ENCODE measurements around the gene KIF21B.
"Not testable (repeated sequence)": the region's sequence is repeated elsewhere in the genome, so short reads cannot be mapped to it uniquely, and the experiment has no call there.

The KIF21B gene

GRCh38 chr1:200971428-200971903 lies 52.0 kb downstream of the KIF21B start:
- DNase-seq (ENCODE audit: low spot score), result no peak

DNA sequence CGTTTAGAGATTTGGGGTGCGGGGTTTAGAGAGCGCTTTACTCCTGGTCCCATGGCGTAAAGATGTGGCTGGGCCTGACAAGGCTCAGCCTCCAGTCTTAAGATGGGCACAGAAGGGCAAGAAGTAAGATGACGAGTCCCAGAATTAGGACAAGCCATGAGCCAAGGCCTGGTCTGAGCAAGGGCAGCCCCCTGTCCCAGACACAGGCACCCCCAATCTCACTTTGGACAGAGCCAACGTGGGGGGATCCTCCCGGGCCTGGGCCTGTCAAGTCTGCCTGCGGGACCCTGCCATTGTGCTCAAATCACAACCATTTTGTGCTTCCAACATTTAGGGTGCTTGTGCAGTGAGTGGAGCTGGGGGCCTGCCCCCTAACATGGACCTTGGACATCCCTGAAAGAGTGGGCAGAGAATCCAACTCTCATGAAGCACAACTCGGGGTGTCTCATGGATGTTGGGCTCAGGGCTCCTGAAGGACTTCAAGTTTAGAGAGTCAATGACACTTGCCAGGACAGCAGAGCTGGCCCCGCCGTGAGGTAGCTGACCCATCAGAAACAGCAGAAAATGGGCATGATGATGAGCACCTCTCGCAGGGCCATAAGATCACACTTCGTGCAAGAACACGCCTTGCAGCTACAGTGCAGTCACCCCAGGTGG lies 52.6 kb downstream of the KIF21B start:
- no peak for DNase-seq (ENCODE audit: low spot score)

- no peak for DNase-seq (ENCODE audit: low spot score)
These were observed 53.6 kb downstream of the KIF21B start for GRCh38 chr1:200969726-200970561.

DNA sequence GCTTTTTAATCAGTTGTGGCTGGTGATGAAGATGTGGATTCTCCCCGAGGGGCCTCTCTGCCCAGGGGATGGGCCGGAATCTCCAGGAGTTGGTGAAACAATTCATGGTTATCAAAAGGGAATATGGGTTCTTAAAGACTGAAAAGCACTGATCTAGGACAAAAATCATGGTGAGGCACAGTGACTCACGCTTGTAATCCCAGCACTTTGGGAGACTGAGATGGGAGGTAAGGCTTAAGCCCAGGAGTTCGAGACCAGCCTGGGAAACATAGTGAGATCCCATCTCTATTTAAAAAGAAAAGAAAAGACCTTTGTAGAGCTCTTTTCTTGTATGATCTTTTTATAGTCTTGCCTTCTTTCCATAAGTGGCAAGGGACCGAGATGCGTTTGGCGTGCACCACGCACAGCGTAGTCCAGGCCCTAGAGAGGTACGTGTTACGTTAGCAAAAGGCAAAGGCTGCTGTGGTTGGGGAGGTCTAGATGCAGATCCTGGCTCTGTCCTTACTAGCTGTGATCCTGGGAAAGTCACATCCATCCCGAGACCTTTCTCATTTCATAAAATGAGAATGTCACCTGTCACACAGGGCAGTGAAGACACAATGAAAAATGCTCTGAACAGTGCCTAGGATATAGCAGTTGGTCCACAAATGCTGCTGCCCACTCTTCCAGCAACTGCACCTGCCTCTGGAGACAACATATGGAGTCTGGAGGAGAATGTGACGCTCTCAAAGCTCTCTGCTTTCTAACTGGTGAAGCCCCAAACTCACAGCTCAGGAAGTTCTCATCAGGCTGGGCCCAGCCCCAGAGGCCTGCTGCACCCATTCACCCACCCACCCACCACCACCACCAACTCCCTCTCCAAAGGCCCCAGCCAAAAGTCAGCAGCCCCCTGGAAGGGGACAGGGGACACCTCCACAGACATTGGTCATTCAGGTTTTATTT lies 54.8 kb downstream of the KIF21B start:
- no peak for DNase-seq (ENCODE audit: low spot score)

DNA sequence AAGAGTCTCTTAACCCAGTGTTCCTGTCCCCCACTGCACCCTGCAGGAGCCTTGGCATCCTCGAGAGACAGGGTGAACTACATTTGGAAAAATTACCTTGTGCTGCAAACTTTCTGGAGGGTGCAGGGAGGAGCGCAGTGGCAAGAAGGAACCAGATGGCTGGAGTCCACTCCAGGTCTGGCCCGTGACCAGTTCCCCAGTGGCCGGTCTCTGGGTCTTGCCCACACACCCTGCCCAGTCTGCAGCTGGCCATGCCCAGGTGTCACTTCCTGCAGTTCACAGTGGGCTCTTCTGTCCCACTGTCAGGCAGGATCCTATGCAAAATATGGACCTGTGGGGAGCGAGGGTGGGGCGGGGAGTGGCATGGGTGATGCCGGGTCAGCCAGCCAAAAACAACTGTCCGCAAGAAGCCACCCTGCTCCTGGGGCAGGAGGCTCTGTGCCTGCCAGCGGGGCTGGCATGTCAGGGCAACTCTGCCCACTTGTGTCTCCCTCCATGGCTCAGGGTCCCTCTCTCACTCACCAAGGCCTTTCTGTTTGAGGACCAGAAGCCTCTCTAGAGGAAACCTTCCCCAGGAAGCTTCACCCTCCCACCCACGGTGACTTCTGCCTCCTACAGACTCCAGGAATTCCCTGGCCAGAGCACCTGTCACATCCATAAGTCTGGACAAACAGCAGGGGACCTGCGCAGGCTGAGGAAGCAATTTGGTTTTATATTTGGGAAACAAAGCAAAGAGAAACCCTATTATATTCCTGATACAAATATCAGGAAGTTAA lies 55.6 kb downstream of the KIF21B start:
- DNase-seq (ENCODE audit: low spot score), result no peak

DNA sequence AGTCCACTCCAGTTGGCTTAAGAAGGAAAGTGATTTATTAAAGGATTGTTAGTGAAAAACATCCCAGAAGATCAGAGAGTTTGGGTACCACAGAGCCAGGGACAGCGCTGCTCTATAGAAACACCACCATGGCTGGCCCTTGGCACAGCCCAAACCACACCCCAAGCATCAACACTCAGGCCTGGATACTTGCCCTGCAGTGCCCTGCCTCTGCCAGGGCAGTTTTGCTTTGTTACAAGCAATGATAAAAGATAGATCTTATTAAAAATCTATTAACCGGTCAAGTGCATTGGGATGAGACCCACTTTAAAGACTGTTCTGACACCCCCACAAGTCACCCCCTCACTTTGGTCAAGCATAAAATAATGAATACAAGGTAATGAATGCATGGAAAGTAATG lies 56.6 kb downstream of the KIF21B start:
- DNase-seq (ENCODE audit: low spot score), result no peak

- no peak for DNase-seq (ENCODE audit: low spot score)
These were observed 58.3 kb downstream of the KIF21B start for GRCh38 chr1:200965111-200965805.

GRCh38 chr1:200963888-200964287 lies 59.6 kb downstream of the KIF21B start:
- DNase-seq (ENCODE audit: low spot score), result not testable (repeated sequence)

DNA sequence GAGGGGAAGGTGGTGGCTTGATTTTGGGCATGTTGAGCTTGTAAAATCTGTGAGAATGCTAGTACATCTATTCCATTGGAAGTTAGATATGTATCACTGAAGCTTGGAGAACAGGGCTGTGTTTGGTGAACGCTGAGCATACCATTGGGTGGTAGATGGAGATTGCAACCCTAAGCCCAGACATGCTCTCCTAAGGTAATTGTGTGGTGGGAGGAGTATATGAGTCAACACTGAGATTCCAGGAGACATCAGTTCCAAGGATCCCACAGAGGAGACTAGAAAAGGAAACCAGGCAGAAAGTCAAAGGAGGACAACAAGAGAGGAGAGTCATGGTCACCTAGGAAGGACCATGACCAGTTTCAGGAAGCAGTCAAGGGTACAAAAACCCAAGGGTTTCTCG lies 60.4 kb downstream of the KIF21B start:
- no peak for DNase-seq (ENCODE audit: low spot score)

DNA sequence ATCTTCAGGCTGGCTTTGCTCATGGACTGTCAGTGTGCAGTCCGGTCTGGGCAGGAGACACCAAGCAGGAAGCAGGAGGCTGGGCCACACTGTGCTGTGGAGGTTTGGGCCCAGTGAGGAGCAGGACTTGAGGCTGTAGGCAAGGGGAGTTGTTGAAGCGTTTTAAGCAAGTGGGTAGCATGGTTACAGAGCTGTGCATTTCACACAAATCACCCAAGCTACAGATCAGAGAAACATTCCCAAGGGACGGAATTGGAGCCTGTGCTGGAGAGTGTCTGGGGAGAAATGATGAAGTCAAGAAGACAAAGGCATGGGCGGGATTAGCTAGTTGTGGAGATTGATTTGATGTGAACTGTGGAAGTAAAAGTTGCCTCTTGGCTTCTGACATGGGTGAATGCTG lies 60.9 kb downstream of the KIF21B start:
- no peak for DNase-seq (ENCODE audit: low spot score)

DNA sequence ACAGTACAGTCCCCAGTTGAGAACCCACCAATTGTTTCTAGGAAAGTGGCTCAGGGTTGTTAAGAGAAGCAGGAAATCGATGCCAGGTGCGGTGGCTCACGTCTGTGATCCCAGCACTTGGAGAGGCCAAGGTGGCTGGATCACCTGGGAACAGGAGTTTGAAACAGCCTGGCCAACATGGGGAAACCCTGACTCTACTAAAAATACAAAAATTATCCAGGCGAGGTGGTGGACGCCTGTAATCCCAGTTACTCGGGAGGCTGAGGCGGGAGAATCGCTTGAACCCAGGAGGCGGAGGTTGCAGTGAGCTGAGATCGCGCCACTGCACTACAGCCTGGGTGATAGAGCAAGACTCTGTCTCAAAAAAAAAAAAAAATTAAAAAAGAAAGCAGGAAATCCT lies 61.4 kb downstream of the KIF21B start:
- not testable (repeated sequence) for DNase-seq (ENCODE audit: low spot score)

- DNase-seq (ENCODE audit: low spot score), result no peak
These were observed 62.6 kb downstream of the KIF21B start for GRCh38 chr1:200960948-200961340.

DNA sequence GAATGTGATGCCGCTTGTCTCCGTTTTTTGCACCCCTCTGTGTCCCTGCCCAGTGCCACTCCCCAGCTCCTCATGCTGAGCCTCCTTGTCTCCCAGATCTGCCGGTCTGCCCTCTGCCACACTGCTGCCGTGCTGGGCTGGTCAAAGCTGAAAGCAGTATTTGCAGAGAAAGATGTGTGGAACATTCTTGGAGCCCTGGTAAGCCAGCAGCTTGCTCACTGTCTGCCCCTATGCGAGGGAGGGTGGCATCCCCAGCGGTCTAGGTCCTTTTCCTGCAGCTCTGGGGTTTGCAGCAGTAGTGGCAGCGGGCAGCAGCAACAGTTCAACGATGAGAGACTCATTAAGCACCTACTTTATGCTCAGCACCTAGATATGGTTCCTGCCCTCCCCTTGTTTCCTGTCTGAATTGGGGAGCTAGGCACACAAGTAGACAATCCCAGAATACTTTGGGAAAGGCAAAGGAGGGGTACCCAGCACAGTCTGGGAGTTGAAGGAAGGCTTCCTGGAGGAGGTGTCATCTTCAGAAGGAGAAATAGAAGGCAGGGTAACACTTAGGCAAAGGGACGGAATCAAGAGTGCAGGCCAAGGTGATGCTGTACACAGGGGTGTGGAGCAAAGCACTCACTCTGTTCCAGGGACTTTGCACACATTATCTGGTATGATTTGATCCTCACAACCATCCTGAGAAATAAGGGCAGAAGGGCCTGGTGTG lies 63.1 kb downstream of the KIF21B start:
- no peak for DNase-seq (ENCODE audit: low spot score)

GRCh38 chr1:200959411-200959921 lies 64.0 kb downstream of the KIF21B start:
- DNase-seq (ENCODE audit: low spot score), result no peak

GRCh38 chr1:200958597-200958996 lies 64.9 kb downstream of the KIF21B start:
- no peak for DNase-seq (ENCODE audit: low spot score)

DNA sequence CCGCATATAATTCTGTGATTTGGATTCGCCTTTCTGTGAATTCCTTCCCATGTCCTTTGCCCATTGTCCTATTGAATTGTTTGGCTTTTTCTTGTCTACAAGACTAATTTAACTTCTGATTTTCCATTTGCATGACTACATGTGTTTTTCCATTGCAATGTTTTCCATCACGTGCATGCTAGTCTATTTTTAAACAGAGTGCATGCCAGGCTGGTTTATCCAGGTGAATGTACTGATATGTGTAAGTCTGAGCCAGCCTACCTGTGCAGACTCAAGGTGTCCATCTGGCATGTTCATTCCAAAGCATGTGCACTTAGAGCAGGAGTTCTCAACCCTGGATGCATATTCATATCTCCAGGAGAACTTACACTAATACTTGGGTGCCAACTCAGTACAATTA lies 69.1 kb downstream of the KIF21B start:
- no peak for DNase-seq (ENCODE audit: low spot score)

DNA sequence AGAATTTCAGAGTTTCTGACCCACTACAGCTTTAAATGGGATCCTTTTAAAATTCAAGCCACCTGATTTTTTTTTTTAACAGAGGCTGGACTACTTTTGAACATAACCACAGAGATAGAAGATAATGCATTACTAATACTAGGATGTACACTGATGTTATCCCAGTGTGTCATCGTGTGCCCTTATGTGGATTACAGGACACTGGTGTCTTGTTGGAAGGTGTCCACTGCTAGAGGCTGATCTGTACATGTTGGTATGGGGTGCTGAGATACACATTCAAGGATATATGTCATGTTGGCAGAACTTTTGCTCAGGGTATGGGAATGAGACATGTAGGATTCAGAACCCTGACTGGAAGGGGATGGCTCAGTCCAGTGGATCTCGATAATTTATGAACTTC lies 72.5 kb downstream of the KIF21B start:
- DNase-seq (ENCODE audit: low spot score), result no peak

DNA sequence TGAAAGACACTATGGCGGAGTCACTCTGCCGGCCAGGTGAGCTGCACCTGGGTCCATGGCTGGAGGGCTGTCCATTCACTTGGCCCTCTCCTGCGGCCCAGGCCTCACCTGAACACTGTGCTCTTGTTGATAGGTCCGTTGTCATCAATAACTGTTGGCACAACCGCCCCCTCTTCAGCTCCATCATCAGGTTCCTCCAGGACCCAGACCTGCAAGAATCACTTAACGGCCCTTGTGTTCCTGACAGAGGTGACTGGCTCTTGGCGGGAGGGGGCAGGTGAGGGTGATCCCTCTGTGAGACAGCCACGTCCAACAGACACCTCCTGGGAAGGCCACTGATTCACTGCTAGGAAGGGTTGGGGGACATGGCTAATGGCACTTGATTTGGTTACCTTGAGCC lies 73.9 kb downstream of the KIF21B start:
- no peak for DNase-seq (ENCODE audit: low spot score)

- DNase-seq (ENCODE audit: low spot score), result no peak
These were observed 76.4 kb downstream of the KIF21B start for GRCh38 chr1:200947059-200947566.

DNA sequence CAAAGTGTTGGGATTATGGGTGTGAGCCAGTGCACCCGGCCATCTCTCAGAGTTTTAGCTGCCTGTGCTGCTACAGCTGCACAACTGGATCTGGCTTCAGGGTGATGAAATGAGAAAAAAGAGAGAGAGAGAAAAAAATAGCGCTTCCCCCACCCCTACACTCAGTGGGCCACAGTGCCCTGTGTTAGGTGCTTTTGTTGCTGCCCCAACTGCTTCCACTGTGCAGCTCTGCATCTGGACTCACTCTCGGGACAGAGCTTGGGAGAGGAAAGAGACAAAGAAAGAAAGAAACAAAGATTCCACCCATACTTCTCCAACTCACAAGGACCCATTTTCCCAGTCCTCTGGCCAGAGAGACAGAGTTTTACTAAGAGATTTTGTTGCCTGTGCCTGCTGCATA lies 78.4 kb downstream of the KIF21B start:
- DNase-seq (ENCODE audit: low spot score), result no peak
